AG04449 (cell line): ENCODE data around the gene SLC35E3.
"Not testable (repeated sequence)": the region's sequence is repeated elsewhere in the genome, so short reads cannot be mapped to it uniquely, and the experiment has no call there.

ENCODE experiments used
- CTCF ChIA-PET: fragments of 350-600 bp; formaldehyde crosslinking; extraction: SDS; loops from one replicate; lab custom pipeline; 2021; ENCODE audit warnings: antibody characterized with exemption; lab: Yijun Ruan, JAX
- POLR2A ChIA-PET: fragments of 400-600, 350-600 bp; formaldehyde crosslinking; extraction: SDS; loops from one replicate; lab custom pipeline; 2020; ENCODE audit warnings: antibody characterized with exemption, inconsistent platforms; lab: Yijun Ruan, JAX
- DNase-seq: peaks from one replicate; pipeline ENCODE4 v3.0.0-alpha.2; 2010; ENCODE audit warnings: low read depth, low spot score
- H3K4me3 ChIP-seq: 2 replicates; pipeline ENCODE4 v1.5.1; 2011; ENCODE audit warnings: low read depth, mild to moderate bottlenecking, control low read depth, low read length
- CTCF ChIP-seq: IDR thresholded peaks from one replicate; pipeline ENCODE4 v1.5.1; 2011; ENCODE audit warnings: mild to moderate bottlenecking, moderate library complexity, low read length, control low read depth, inconsistent platforms; ENCODE audit not compliant: insufficient read depth; ENCODE audit errors: missing control alignments

The SLC35E3 gene

GRCh38 chr12:68793975-68794652 lies 48.1 kb downstream of the SLC35E3 start:
- POLR2A ChIA-PET: no interaction called here
- CTCF ChIA-PET: interaction anchor here (0.7 to 5.9 kb wide), 2 partner anchors 14 to 36 kb away, joined by 4 to 37 read pairs; partner anchors contain the start of gene MDM2
- no peak for DNase-seq
- no peak for TF ChIP-seq CTCF
- no peak overlapping the region for H3K4me3 ChIP-seq

GRCh38 chr12:68794653-68795251 lies 48.8 kb downstream of the SLC35E3 start:
- no peak overlapping the region for H3K4me3 ChIP-seq
- no peak for DNase-seq
- ChIA-PET CTCF (interaction anchor here (0.6 to 5.9 kb wide), 3 partner anchors 10 to 468 kb away, joined by 3 to 37 read pairs (median 3); partner anchors contain the start of gene MDM2), POLR2A (interaction anchor here (1.1 kb wide), 1 partner anchor 14 kb away, joined by 5 read pairs; no protein-coding TSS in a partner anchor)
- no peak for TF ChIP-seq CTCF

- H3K4me3 ChIP-seq: no peak overlapping the region
- TF ChIP-seq CTCF: no peak
- ChIA-PET CTCF (interaction anchor here (1.2 to 5.9 kb wide), 3 partner anchors 9 to 12 kb away, joined by 3 to 37 read pairs (median 4); partner anchors contain the start of gene MDM2), POLR2A (no interaction called here)
- DNase-seq: no peak
Measured at GRCh38 chr12:68796399-68796798, 50.4 kb downstream of the SLC35E3 start.

GRCh38 chr12:68798882-68799234 lies 52.9 kb downstream of the SLC35E3 start:
- TF ChIP-seq CTCF: no peak
- ChIA-PET CTCF (no interaction called here), POLR2A (no interaction called here)
- no peak overlapping the region for H3K4me3 ChIP-seq
- DNase-seq: no peak

- no peak for TF ChIP-seq CTCF
- CTCF ChIA-PET: no interaction called here
- DNase-seq: no peak
- no peak overlapping the region for H3K4me3 ChIP-seq
- POLR2A ChIA-PET: no interaction called here
Measured at GRCh38 chr12:68800294-68800693, 54.3 kb downstream of the SLC35E3 start.

GRCh38 chr12:68801124-68801523 lies 55.1 kb downstream of the SLC35E3 start:
- POLR2A ChIA-PET, DNase-seq, CTCF ChIA-PET, H3K4me3 ChIP-seq: not testable (repeated sequence)

GRCh38 chr12:68802372-68802745 lies 56.4 kb downstream of the SLC35E3 start:
- POLR2A ChIA-PET, CTCF ChIA-PET, H3K4me3 ChIP-seq, DNase-seq: not testable (repeated sequence)

GRCh38 chr12:68802911-68803651 lies 57.1 kb downstream of the SLC35E3 start:
- DNase-seq, H3K4me3 ChIP-seq, POLR2A ChIA-PET: not testable (repeated sequence)
- CTCF ChIA-PET: interaction anchor here (1.7 kb wide), 1 partner anchor 28 kb away, joined by 5 read pairs; no protein-coding TSS in a partner anchor
